ENCODE results near the gene IL1RN. TPM values are rescaled to one million over a fixed set of nuclear protein-coding genes. Genes with fewer than 3 reads are reported as not detected.
A peak's percentile ranks its signal among the peaks of the same experiment; 100 is the strongest.

The IL1RN gene
- total and polyA plus RNA-seq, 2 of the 13 experiments (the other 11 are each of a cell fraction or from before 2014, with no cell fraction given) = 21.2 to 101 TPM

DNA sequence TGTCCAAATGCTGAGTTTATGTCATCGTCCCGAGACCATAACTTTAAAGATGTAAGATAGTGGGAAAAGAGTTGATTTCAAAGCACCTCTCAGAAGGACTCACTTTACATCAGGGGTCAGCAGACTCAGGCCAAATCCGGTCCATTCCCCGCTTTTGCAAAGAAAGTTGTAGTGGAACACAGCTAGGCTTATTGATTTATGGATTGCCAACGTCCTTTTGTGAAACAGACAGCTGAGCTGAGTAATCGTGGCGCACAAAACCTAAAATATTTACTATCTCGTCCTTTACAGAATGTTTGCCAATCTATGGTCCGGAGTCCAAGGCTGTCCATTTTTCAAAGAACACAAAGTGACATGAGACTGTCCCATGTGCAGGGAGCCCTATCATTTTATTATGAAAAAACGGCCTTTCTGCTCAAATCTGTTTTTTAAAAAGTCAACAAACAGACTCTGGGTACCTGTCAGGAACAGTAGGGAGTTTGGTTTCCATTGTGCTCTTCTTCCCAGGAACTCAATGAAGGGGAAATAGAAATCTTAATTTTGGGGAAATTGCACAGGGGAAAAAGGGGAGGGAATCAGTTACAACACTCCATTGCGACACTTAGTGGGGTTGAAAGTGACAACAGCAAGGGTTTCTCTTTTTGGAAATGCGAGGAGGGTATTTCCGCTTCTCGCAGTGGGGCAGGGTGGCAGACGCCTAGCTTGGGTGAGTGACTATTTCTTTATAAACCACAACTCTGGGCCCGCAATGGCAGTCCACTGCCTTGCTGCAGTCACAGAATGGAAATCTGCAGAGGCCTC, at the start of gene IL1RN (continued):
- no peak for TF ChIP-seq ATF7 (IDR thresholded peaks at IDR 0.05)
- no peak; the same call in 1 of the 2 replicates for TF ChIP-seq ATF7 (CRISPR knock-in tag; IDR thresholded peaks at IDR 0.05)
- no peak for TF ChIP-seq ZNF460 (CRISPR knock-in tag; IDR thresholded peaks at IDR 0.05; ENCODE audit: borderline replicate concordance)
- no peak for TF ChIP-seq ZNF570 (CRISPR knock-in tag; IDR thresholded peaks at IDR 0.05; ENCODE audit: borderline replicate concordance)
- TF ChIP-seq RNF2 (conservative IDR thresholded peaks at IDR 0.05; ENCODE audit: low read depth) = no peak
- TF ChIP-seq, protein P1, sequence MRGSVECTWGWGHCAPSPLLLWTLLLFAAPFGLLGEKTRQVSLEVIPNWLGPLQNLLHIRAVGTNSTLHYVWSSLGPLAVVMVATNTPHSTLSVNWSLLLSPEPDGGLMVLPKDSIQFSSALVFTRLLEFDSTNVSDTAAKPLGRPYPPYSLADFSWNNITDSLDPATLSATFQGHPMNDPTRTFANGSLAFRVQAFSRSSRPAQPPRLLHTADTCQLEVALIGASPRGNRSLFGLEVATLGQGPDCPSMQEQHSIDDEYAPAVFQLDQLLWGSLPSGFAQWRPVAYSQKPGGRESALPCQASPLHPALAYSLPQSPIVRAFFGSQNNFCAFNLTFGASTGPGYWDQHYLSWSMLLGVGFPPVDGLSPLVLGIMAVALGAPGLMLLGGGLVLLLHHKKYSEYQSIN (CRISPR knock-in tag; IDR thresholded peaks at IDR 0.05; ENCODE audit: borderline replicate concordance) = no peak
- TF ChIP-seq ZFP90 (CRISPR knock-in tag; IDR thresholded peaks at IDR 0.05; ENCODE audit: borderline replicate concordance) = no peak
- no peak for TF ChIP-seq ATAD3A (CRISPR knock-in tag; IDR thresholded peaks at IDR 0.05)
- TF ChIP-seq GABPB1 (CRISPR knock-in tag; IDR thresholded peaks at IDR 0.05) = peak; percentile 64; the same call in 1 of the 2 replicates
- TF ChIP-seq DPF2 (CRISPR knock-in tag; IDR thresholded peaks at IDR 0.05; ENCODE audit: borderline replicate concordance, low read depth) = peak; percentile 98
- TF ChIP-seq MED8 (CRISPR knock-in tag; IDR thresholded peaks at IDR 0.05; ENCODE audit: insufficient replicate concordance) = peak; percentile 83
- no peak for TF ChIP-seq POLR2AphosphoS2 (IDR thresholded peaks at IDR 0.05; ENCODE audit: low read depth, low read length)
- no peak for TF ChIP-seq TAF15 (IDR thresholded peaks at IDR 0.05; ENCODE audit: low read depth, low read length, poor library complexity, severe bottlenecking)
- TF ChIP-seq, protein P2, sequence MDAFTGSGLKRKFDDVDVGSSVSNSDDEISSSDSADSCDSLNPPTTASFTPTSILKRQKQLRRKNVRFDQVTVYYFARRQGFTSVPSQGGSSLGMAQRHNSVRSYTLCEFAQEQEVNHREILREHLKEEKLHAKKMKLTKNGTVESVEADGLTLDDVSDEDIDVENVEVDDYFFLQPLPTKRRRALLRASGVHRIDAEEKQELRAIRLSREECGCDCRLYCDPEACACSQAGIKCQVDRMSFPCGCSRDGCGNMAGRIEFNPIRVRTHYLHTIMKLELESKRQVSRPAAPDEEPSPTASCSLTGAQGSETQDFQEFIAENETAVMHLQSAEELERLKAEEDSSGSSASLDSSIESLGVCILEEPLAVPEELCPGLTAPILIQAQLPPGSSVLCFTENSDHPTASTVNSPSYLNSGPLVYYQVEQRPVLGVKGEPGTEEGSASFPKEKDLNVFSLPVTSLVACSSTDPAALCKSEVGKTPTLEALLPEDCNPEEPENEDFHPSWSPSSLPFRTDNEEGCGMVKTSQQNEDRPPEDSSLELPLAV (CRISPR knock-in tag; conservative IDR thresholded peaks at IDR 0.05; ENCODE audit: low read depth) = no peak
- TF ChIP-seq, protein P3, sequence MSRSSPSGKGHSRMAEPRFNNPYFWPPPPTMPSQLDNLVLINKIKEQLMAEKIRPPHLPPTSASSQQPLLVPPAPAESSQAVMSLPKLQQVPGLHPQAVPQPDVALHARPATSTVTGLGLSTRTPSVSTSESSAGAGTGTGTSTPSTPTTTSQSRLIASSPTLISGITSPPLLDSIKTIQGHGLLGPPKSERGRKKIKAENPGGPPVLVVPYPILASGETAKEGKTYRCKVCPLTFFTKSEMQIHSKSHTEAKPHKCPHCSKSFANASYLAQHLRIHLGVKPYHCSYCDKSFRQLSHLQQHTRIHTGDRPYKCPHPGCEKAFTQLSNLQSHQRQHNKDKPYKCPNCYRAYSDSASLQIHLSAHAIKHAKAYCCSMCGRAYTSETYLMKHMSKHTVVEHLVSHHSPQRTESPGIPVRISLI (CRISPR knock-in tag; IDR thresholded peaks at IDR 0.05; ENCODE audit: borderline replicate concordance) = peak; percentile 63; the same call in 1 of the 2 replicates
- peak; percentile 93 for TF ChIP-seq ZNF792 (CRISPR knock-in tag; IDR thresholded peaks at IDR 0.05)
- peak; percentile 96 for TF ChIP-seq FOSL2 (CRISPR knock-in tag; IDR thresholded peaks at IDR 0.05)
- no peak for TF ChIP-seq ETV6 (CRISPR knock-in tag; conservative IDR thresholded peaks at IDR 0.05)
- TF ChIP-seq, protein P4, sequence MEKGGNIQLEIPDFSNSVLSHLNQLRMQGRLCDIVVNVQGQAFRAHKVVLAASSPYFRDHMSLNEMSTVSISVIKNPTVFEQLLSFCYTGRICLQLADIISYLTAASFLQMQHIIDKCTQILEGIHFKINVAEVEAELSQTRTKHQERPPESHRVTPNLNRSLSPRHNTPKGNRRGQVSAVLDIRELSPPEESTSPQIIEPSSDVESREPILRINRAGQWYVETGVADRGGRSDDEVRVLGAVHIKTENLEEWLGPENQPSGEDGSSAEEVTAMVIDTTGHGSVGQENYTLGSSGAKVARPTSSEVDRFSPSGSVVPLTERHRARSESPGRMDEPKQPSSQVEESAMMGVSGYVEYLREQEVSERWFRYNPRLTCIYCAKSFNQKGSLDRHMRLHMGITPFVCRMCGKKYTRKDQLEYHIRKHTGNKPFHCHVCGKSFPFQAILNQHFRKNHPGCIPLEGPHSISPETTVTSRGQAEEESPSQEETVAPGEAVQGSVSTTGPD (CRISPR knock-in tag; IDR thresholded peaks at IDR 0.05) = 0 out of 2 replicates have a peak, but pooled peaks have one; percentile 8
- TF ChIP-seq, protein P5, sequence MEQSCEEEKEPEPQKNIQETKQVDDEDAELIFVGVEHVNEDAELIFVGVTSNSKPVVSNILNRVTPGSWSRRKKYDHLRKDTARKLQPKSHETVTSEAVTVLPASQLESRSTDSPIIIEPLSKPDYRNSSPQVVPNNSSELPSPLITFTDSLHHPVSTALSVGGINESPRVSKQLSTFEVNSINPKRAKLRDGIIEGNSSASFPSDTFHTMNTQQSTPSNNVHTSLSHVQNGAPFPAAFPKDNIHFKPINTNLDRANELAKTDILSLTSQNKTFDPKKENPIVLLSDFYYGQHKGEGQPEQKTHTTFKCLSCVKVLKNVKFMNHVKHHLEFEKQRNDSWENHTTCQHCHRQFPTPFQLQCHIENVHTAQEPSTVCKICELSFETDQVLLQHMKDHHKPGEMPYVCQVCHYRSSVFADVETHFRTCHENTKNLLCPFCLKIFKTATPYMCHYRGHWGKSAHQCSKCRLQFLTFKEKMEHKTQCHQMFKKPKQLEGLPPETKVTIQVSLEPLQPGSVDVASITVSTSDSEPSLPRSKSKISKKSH (CRISPR knock-in tag; IDR thresholded peaks at IDR 0.05; ENCODE audit: borderline replicate concordance) = no peak
- TF ChIP-seq, protein P6, sequence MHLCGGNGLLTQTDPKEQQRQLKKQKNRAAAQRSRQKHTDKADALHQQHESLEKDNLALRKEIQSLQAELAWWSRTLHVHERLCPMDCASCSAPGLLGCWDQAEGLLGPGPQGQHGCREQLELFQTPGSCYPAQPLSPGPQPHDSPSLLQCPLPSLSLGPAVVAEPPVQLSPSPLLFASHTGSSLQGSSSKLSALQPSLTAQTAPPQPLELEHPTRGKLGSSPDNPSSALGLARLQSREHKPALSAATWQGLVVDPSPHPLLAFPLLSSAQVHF (CRISPR knock-in tag; IDR thresholded peaks at IDR 0.05) = no peak; the same call in 1 of the 2 replicates
